CD4-positive, alpha-beta T cell (primary cell): ENCODE data around the gene ARHGEF3. TPM values are rescaled to one million over a fixed set of nuclear protein-coding genes. Genes with fewer than 3 reads are reported as not detected.

Experiments
- ATAC-seq: fragments of 200-7000 bp; cut with Tn5 transposase; one replicate; pipeline ENCODE4 v1.10.0; 2022; ENCODE audit warnings: mild to moderate bottlenecking; ENCODE audit not compliant: poor library complexity
- CTCF ChIA-PET: fragments of 350-600 bp; sonication (Branson Sonifier 250); formaldehyde crosslinking; loops from one replicate; lab custom pipeline; 2021; ENCODE audit warnings: antibody characterized with exemption, inconsistent platforms; lab: Charles Lee
- POLR2A ChIA-PET: fragments of 350-600 bp; sonication (Branson Sonifier 250); formaldehyde crosslinking; loops from one replicate; lab custom pipeline; 2021; ENCODE audit warnings: antibody characterized with exemption, inconsistent platforms; lab: Charles Lee
- DNase-seq, 14 experiments: peaks; one replicate each; pipeline ENCODE4 v3.0.0-alpha.2; 2013 to 2020; ENCODE audit warnings: mixed read lengths in 2 of 14
- H3K27ac ChIP-seq, 2 donors: one replicate each; pipeline versions ENCODE4 v1.5.1 to v1.7.0; 2013; ENCODE audit warnings: low read length in 2 of 2, low read depth in 1 of 2, mild to moderate bottlenecking in 1 of 2
- H3K27me3 ChIP-seq, 2 experiments: 1 replicate in 1 of 2; 2 replicates in 1 of 2; pipeline versions ENCODE4 v1.6.1 to v1.7.0; 2013; ENCODE audit warnings: low read length in 2 of 2, control low read depth in 1 of 2, mild to moderate bottlenecking in 1 of 2, moderate library complexity in 1 of 2; ENCODE audit not compliant: insufficient read depth in 2 of 2, control insufficient read depth in 1 of 2
- H3K36me3 ChIP-seq: one replicate; pipeline ENCODE4 v1.6.1; 2013; ENCODE audit warnings: low read length, control low read depth; ENCODE audit not compliant: insufficient read depth
- H3K4me1 ChIP-seq: one replicate; pipeline ENCODE4 v1.6.1; 2013; ENCODE audit warnings: low read length, control low read depth; ENCODE audit not compliant: insufficient read depth
- H3K4me3 ChIP-seq: one replicate; pipeline ENCODE4 v1.5.1; 2013; ENCODE audit warnings: mild to moderate bottlenecking, low read length, moderate library complexity
- H3K9me3 ChIP-seq, 2 experiments: 1 replicate in 1 of 2; 2 replicates in 1 of 2; pipeline versions ENCODE4 v1.6.1 to v1.7.0; 2013; ENCODE audit warnings: low read length in 2 of 2, mild to moderate bottlenecking in 2 of 2, control low read depth in 1 of 2, moderate library complexity in 1 of 2; ENCODE audit not compliant: control insufficient read depth in 1 of 2, insufficient read depth in 1 of 2
- H3K27ac Mint-ChIP-seq: one replicate; pipeline ENCODE4 v1.8.0; 2020; ENCODE audit warnings: mixed read lengths
- H3K27me3 Mint-ChIP-seq: one replicate; pipeline ENCODE4 v1.8.0; 2021; ENCODE audit warnings: mixed read lengths
- H3K36me3 Mint-ChIP-seq: one replicate; pipeline ENCODE4 v1.8.0; 2021; ENCODE audit warnings: low read depth, mixed read lengths
- H3K4me1 Mint-ChIP-seq: one replicate; pipeline ENCODE4 v1.8.0; 2021; ENCODE audit warnings: low read depth, mixed read lengths
- H3K4me3 Mint-ChIP-seq: one replicate; pipeline ENCODE4 v1.8.0; 2020; ENCODE audit warnings: mild to moderate bottlenecking, mixed read lengths
- H3K9me3 Mint-ChIP-seq: one replicate; pipeline ENCODE4 v1.8.0; 2020; ENCODE audit warnings: mixed read lengths
- intact Hi-C, 2 experiments: fragments of 100-400 bp; cut with DNase I in 1 of 2; cut with micrococcal nuclease in 1 of 2; formaldehyde crosslinking; loops; one replicate each; pipeline versions ENCODE4 v1.15.1 to v1.9.0; 2023 to 2025; cut with DNase I, micrococcal nuclease
- total RNA-seq, 174 experiments: library from RNA in 2 of 174; stranded (reverse) in 2 of 174; gene quantifications; one replicate each; pipeline ENCODE4 v1.2.3 and lab custom pipeline; 2021 to 2026
- TF ChIP-seq, protein P1 (sequence below): fragments of 200-600 bp; IDR thresholded peaks from one replicate; pipeline ENCODE4 v1.8.0; 2022; ENCODE audit warnings: antibody characterized with exemption, mild to moderate bottlenecking

Gene ARHGEF3
- total RNA-seq, 2 experiments from 2014 or later: 46.4 to 46.6 TPM

DNA sequence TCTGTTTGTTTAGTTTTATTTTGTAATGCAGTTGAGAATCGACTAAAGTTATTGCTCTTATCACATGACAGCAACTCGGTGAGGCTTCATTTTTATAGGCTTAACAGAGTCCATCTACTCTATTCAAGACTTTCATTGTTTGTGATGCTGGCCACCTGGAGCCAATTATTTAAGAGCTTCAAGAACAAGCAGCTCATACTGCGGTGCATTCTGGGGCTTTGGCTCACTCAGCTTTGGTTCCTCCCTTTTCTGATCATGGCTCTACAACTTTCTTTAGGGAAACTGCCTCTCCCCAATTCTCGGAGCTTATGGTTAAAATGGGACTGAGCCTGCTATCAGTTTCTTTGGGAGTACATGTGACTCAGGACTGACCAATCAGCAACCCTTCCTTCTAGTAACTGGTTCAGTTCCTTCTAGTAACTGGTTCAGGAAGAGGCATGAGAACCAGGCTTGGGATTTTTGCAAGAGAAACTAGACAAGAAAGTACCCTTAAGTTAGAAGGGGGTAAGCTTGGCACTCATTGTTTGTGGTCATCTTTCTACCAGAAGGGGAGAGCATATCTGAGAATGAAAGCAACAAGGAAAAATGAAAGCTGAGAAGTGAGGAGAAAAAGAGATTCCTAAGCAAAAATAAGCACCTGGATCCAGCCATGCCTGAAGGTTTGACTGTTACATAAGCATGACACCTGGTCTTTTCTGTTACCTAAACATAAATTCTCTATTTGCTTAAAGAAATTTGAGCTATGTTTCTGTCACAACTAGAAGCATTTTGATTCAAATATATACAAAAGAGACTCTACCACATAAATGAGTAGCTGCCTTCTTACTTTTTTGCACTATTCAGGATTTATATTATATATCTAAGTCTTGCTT lies 24.1 kb upstream of the ARHGEF3 start:
- Mint-ChIP-seq H3K36me3 (no peaks in the 10 kb centered on the region), H3K4me3 (no peak overlapping the region), H3K9me3 (no peaks in the 10 kb centered on the region), H3K27ac (peak overlapping the region; percentile 29), H3K27me3 (no peaks in the 10 kb centered on the region), H3K4me1 (peaks cover 63% of the 10 kb centered on the region)
- no peaks in the 10 kb centered on the region for H3K27me3 ChIP-seq
- POLR2A ChIA-PET: interaction anchor here (0.6 to 0.8 kb wide), 3 partner anchors 9 to 144 kb away, joined by 3 to 4 read pairs (median 3); no protein-coding TSS in a partner anchor
- ATAC-seq: no peak
- no peaks in the 10 kb centered on the region for H3K9me3 ChIP-seq
- CTCF ChIA-PET: interaction anchor here (0.7 to 1.1 kb wide), 2 partner anchors 9 to 24 kb away, joined by 3 read pairs; partner anchors contain the start of gene ARHGEF3
- H3K36me3 ChIP-seq: no peaks in the 10 kb centered on the region
- intact Hi-C loops: no loop called here
- H3K4me1 ChIP-seq: peaks cover 9% of the 10 kb centered on the region
- DNase-seq: no peak
- H3K27ac ChIP-seq: no peak overlapping the region
- H3K4me3 ChIP-seq: no peak overlapping the region
- TF ChIP-seq, protein P1, sequence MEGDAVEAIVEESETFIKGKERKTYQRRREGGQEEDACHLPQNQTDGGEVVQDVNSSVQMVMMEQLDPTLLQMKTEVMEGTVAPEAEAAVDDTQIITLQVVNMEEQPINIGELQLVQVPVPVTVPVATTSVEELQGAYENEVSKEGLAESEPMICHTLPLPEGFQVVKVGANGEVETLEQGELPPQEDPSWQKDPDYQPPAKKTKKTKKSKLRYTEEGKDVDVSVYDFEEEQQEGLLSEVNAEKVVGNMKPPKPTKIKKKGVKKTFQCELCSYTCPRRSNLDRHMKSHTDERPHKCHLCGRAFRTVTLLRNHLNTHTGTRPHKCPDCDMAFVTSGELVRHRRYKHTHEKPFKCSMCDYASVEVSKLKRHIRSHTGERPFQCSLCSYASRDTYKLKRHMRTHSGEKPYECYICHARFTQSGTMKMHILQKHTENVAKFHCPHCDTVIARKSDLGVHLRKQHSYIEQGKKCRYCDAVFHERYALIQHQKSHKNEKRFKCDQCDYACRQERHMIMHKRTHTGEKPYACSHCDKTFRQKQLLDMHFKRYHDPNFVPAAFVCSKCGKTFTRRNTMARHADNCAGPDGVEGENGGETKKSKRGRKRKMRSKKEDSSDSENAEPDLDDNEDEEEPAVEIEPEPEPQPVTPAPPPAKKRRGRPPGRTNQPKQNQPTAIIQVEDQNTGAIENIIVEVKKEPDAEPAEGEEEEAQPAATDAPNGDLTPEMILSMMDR: no peak

GRCh38 chr3:56823984-56824703 lies 22.4 kb upstream of the ARHGEF3 start:
- Mint-ChIP-seq H3K27me3 (no peaks in the 10 kb centered on the region), H3K9me3 (no peaks in the 10 kb centered on the region), H3K36me3 (no peaks in the 10 kb centered on the region), H3K4me1 (peaks cover 61% of the 10 kb centered on the region), H3K4me3 (no peak overlapping the region), H3K27ac (peak overlapping the region; percentile 5)
- no peaks in the 10 kb centered on the region for H3K27me3 ChIP-seq
- ATAC-seq: no peak
- H3K27ac ChIP-seq: no peak overlapping the region
- ChIA-PET POLR2A (interaction anchor here (0.8 to 1.8 kb wide), 5 partner anchors 11 to 93 kb away, joined by 3 to 6 read pairs (median 4); no protein-coding TSS in a partner anchor), CTCF (interaction anchor here (0.9 kb wide), 1 partner anchor 17 kb away, joined by 3 read pairs; no protein-coding TSS in a partner anchor)
- peaks cover 9% of the 10 kb centered on the region for H3K4me1 ChIP-seq
- H3K36me3 ChIP-seq: no peaks in the 10 kb centered on the region
- no peaks in the 10 kb centered on the region for H3K9me3 ChIP-seq
- no peak overlapping the region for H3K4me3 ChIP-seq
- TF ChIP-seq, protein P1: no peak
- no peak for DNase-seq
- intact Hi-C loops: no loop called here

DNA sequence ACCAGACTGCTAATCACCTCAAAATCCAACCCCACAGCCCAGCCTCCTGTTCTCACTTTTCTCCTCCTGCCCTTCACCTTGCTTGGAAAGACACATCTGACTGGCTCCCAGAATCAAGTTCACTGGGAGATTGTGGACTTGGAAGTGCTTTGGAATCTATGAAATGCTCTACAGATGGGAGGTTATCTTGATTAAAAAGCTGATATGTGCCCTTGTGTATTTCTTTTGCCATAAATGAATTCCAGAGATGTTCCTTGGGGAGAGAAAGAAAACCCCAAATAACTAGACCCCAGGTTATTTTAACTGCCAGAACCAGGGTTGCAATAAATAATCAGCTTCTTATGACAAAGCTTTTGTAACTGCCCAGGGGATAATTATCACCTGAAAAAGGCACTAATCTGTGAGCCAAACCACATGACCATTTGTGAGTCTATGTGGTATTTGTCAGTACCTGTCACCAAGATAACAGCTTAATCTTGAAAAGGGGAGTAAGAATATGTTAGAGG lies 21.7 kb upstream of the ARHGEF3 start:
- TF ChIP-seq, protein P1: no peak
- DNase-seq (no peak), ATAC-seq (no peak)
- Histone ChIP-seq H3K9me3 (no peaks in the 10 kb centered on the region), H3K36me3 (no peaks in the 10 kb centered on the region), H3K27ac (no peak overlapping the region), H3K4me3 (no peak overlapping the region), H3K27me3 (no peaks in the 10 kb centered on the region), H3K4me1 (peaks cover 11% of the 10 kb centered on the region)
- CTCF ChIA-PET: interaction anchor here (0.9 kb wide), 1 partner anchor 18 kb away, joined by 3 read pairs; no protein-coding TSS in a partner anchor
- H3K9me3 Mint-ChIP-seq: no peaks in the 10 kb centered on the region
- H3K4me3 Mint-ChIP-seq: no peak overlapping the region
- H3K4me1 Mint-ChIP-seq: peaks cover 68% of the 10 kb centered on the region
- intact Hi-C loops: no loop called here
- POLR2A ChIA-PET: interaction anchor here (0.8 to 1.8 kb wide), 4 partner anchors 11 to 93 kb away, joined by 3 to 6 read pairs (median 4); no protein-coding TSS in a partner anchor
- H3K27me3 Mint-ChIP-seq: no peaks in the 10 kb centered on the region
- no peaks in the 10 kb centered on the region for H3K36me3 Mint-ChIP-seq
- peak overlapping the region; percentile 5 for H3K27ac Mint-ChIP-seq
